ENCODE results near the gene TAS2R14.

TAS2R14 gene

DNA sequence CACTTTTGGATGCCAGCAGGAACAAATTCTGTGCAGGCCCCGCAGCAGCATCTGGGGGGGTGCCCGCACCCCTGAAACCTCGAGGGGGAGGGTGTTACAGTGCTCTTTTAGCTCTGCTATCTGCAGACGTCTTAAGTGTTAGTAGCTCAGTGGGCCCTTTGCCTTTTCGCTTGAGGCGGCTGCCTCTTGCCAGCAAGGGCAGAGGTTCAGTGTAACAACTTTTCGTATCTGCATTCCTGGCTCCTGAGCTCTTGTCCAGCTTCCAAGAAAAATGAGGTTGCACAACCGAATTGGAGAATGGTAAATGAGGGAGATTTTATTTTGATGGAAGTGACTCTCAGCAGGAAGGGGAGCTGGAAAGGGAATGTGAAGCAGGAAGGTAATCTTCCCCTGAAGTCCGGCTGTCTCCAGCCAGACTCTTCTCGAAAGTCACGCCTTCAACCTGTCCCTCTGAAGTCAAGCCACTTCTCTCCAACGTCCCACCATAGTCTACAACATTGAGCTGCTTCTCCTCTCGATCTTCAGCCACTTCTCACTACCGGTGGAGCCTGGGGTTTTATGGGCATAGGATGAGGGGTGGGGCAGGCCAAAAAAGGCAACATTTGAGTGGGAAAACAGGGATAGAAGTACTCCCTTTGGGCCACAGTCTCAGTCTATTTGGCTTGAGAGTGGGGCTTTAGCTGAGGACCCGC is 29.8 kb upstream of the TAS2R14 start:
- Histone ChIP-seq H3K4me1 (ENCODE audit: control insufficient read depth in 2 of 2, insufficient read depth in 1 of 2, low read depth in 1 of 2, low read length in 2 of 2) (no peaks in the 10 kb centered on the region), H4K91ac (ENCODE audit: low read depth, low read length, poor library complexity) (no peak overlapping the region), H3K9ac (ENCODE audit: low read depth, low read length, poor library complexity) (no peak overlapping the region), H3K9me3 (replicated peaks in 1 of 2; ENCODE audit: control insufficient read depth in 2 of 2, insufficient read depth in 1 of 2, low read depth in 1 of 2, low read length in 2 of 2) (no peaks in the 10 kb centered on the region), H3K18ac (ENCODE audit: low read length) (no peak overlapping the region), H2BK15ac (ENCODE audit: low read length) (no peak overlapping the region), H2AK5ac (ENCODE audit: low read depth, low read length) (no peak overlapping the region), H3K27ac (replicated peaks; ENCODE audit: low read length) (no peak overlapping the region), H3K14ac (ENCODE audit: low read length) (no peak overlapping the region), H3K36me3 (replicated peaks in 1 of 2; ENCODE audit: control insufficient read depth in 2 of 2, insufficient read depth in 2 of 2, low read length in 2 of 2) (peaks cover 0 to 4% of the 10 kb centered on the region in 2 donors), H2BK12ac (ENCODE audit: low read length) (no peak overlapping the region), H3K4ac (ENCODE audit: low read length) (no peak overlapping the region), H3K4me3 (ENCODE audit: low read length in 2 of 2) (no peak overlapping the region), H2AFZ (ENCODE audit: low read length) (no peak overlapping the region), H4K8ac (ENCODE audit: low read depth, low read length) (no peak overlapping the region), H3K79me1 (ENCODE audit: low read depth, low read length) (no peaks in the 10 kb centered on the region), H3K23ac (ENCODE audit: low read depth, low read length, poor library complexity) (no peak overlapping the region), H3K4me2 (ENCODE audit: insufficient read depth, low read length, poor library complexity, severe bottlenecking) (no peak overlapping the region), H3K27me3 (ENCODE audit: control insufficient read depth in 3 of 3, insufficient read depth in 3 of 3, low read depth in 1 of 3, low read length in 3 of 3) (no peaks in the 10 kb centered on the region), H2BK5ac (ENCODE audit: low read length) (no peak overlapping the region), H2BK120ac (ENCODE audit: low read depth, low read length) (no peak overlapping the region)
- WGBS, 2 donors (ENCODE audit: extremely low coverage in 2 of 2, insufficient read length in 2 of 2, insufficient replicate concordance in 1 of 2): no CpG with 5 or more reads among the region's 15 CpGs
- no peak for DNase-seq (ENCODE audit: low spot score)

GRCh38 chr12:10967409-10967808 is 28.3 kb upstream of the TAS2R14 start:
- DNase-seq (ENCODE audit: low spot score): no peak
- Histone ChIP-seq H2BK120ac (ENCODE audit: low read depth, low read length) (no peak overlapping the region), H3K27ac (replicated peaks; ENCODE audit: low read length) (no peak overlapping the region), H3K9ac (ENCODE audit: low read depth, low read length, poor library complexity) (no peak overlapping the region), H3K27me3 (ENCODE audit: control insufficient read depth in 3 of 3, insufficient read depth in 3 of 3, low read depth in 1 of 3, low read length in 3 of 3) (no peaks in the 10 kb centered on the region), H3K18ac (ENCODE audit: low read length) (no peak overlapping the region), H3K9me3 (replicated peaks in 1 of 2; ENCODE audit: control insufficient read depth in 2 of 2, insufficient read depth in 1 of 2, low read depth in 1 of 2, low read length in 2 of 2) (no peaks in the 10 kb centered on the region), H3K4me3 (ENCODE audit: low read length in 2 of 2) (no peak overlapping the region), H4K8ac (ENCODE audit: low read depth, low read length) (no peak overlapping the region), H3K4me2 (ENCODE audit: insufficient read depth, low read length, poor library complexity, severe bottlenecking) (no peak overlapping the region), H2AFZ (ENCODE audit: low read length) (no peak overlapping the region), H2AK5ac (ENCODE audit: low read depth, low read length) (no peak overlapping the region), H2BK12ac (ENCODE audit: low read length) (no peak overlapping the region), H4K91ac (ENCODE audit: low read depth, low read length, poor library complexity) (no peak overlapping the region), H3K4ac (ENCODE audit: low read length) (no peak overlapping the region), H3K79me1 (ENCODE audit: low read depth, low read length) (no peaks in the 10 kb centered on the region), H3K23ac (ENCODE audit: low read depth, low read length, poor library complexity) (no peak overlapping the region), H2BK15ac (ENCODE audit: low read length) (no peak overlapping the region), H3K36me3 (replicated peaks in 1 of 2; ENCODE audit: control insufficient read depth in 2 of 2, insufficient read depth in 2 of 2, low read length in 2 of 2) (no peaks in the 10 kb centered on the region), H2BK5ac (ENCODE audit: low read length) (no peak overlapping the region), H3K14ac (ENCODE audit: low read length) (no peak overlapping the region), H3K4me1 (ENCODE audit: control insufficient read depth in 2 of 2, insufficient read depth in 1 of 2, low read depth in 1 of 2, low read length in 2 of 2) (no peaks in the 10 kb centered on the region)
- no CpG with 5 or more reads among the region's 2 CpGs for WGBS, 2 donors (ENCODE audit: extremely low coverage in 2 of 2, insufficient read length in 2 of 2, insufficient replicate concordance in 1 of 2)

DNA sequence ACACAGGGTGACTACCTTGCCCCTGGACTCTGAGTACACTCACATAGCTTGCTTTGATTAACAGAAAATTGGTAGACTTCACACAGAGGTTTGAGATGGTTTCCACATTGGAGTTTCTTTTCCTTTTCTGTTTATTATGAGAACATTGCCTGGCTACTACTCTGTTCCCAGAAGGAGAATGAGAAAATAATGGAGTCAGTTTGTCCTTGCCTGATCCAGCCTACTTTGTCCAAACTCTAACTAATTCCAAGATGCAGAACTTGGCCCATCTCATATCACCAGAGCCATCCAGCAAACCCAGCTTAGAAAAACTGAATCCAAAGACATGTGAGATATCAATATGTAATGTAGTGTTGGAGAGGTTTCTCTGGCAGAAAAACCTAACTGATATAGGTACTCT is 27.3 kb upstream of the TAS2R14 start:
- Histone ChIP-seq H3K4me1 (ENCODE audit: control insufficient read depth in 2 of 2, insufficient read depth in 1 of 2, low read depth in 1 of 2, low read length in 2 of 2) (no peaks in the 10 kb centered on the region), H2BK120ac (ENCODE audit: low read depth, low read length) (no peak overlapping the region), H3K27me3 (ENCODE audit: control insufficient read depth in 3 of 3, insufficient read depth in 3 of 3, low read depth in 1 of 3, low read length in 3 of 3) (no peaks in the 10 kb centered on the region), H2AK5ac (ENCODE audit: low read depth, low read length) (no peak overlapping the region), H2AFZ (ENCODE audit: low read length) (no peak overlapping the region), H2BK12ac (ENCODE audit: low read length) (no peak overlapping the region), H3K27ac (replicated peaks; ENCODE audit: low read length) (no peak overlapping the region), H2BK5ac (ENCODE audit: low read length) (no peak overlapping the region), H3K9ac (ENCODE audit: low read depth, low read length, poor library complexity) (no peak overlapping the region), H3K4ac (ENCODE audit: low read length) (no peak overlapping the region), H3K23ac (ENCODE audit: low read depth, low read length, poor library complexity) (no peak overlapping the region), H3K36me3 (replicated peaks in 1 of 2; ENCODE audit: control insufficient read depth in 2 of 2, insufficient read depth in 2 of 2, low read length in 2 of 2) (peaks cover 0 to 3% of the 10 kb centered on the region in 2 donors), H3K79me1 (ENCODE audit: low read depth, low read length) (no peaks in the 10 kb centered on the region), H3K4me3 (ENCODE audit: low read length in 2 of 2) (no peak overlapping the region), H4K8ac (ENCODE audit: low read depth, low read length) (no peak overlapping the region), H3K9me3 (replicated peaks in 1 of 2; ENCODE audit: control insufficient read depth in 2 of 2, insufficient read depth in 1 of 2, low read depth in 1 of 2, low read length in 2 of 2) (no peaks in the 10 kb centered on the region), H3K4me2 (ENCODE audit: insufficient read depth, low read length, poor library complexity, severe bottlenecking) (no peak overlapping the region), H3K18ac (ENCODE audit: low read length) (no peak overlapping the region), H2BK15ac (ENCODE audit: low read length) (no peak overlapping the region), H4K91ac (ENCODE audit: low read depth, low read length, poor library complexity) (no peak overlapping the region), H3K14ac (ENCODE audit: low read length) (no peak overlapping the region)
- DNase-seq (ENCODE audit: low spot score): no peak

GRCh38 chr12:10965476-10965875 is 26.4 kb upstream of the TAS2R14 start:
- H3K23ac ChIP-seq (ENCODE audit: low read depth, low read length, poor library complexity): no peak overlapping the region
- no peak overlapping the region for H2BK5ac ChIP-seq (ENCODE audit: low read length)
- no peak overlapping the region for H2BK12ac ChIP-seq (ENCODE audit: low read length)
- H3K79me1 ChIP-seq (ENCODE audit: low read depth, low read length): no peaks in the 10 kb centered on the region
- no peak overlapping the region for H3K14ac ChIP-seq (ENCODE audit: low read length)
- H3K18ac ChIP-seq (ENCODE audit: low read length): no peak overlapping the region
- no peak overlapping the region for H3K4me3 ChIP-seq (ENCODE audit: low read length in 2 of 2)
- no peak overlapping the region for H2BK15ac ChIP-seq (ENCODE audit: low read length)
- no peak overlapping the region for H2BK120ac ChIP-seq (ENCODE audit: low read depth, low read length)
- no peak overlapping the region for H4K91ac ChIP-seq (ENCODE audit: low read depth, low read length, poor library complexity)
- no CpG with 5 or more reads among the region's 1 CpG for WGBS, 2 donors (ENCODE audit: extremely low coverage in 2 of 2, insufficient read length in 2 of 2, insufficient replicate concordance in 1 of 2)
- no peak overlapping the region for H3K4ac ChIP-seq (ENCODE audit: low read length)
- no peak overlapping the region for H4K8ac ChIP-seq (ENCODE audit: low read depth, low read length)
- no peak overlapping the region for H3K9ac ChIP-seq (ENCODE audit: low read depth, low read length, poor library complexity)
- no peak for DNase-seq (ENCODE audit: low spot score)
- H2AFZ ChIP-seq (ENCODE audit: low read length): no peak overlapping the region
- H3K9me3 ChIP-seq (replicated peaks in 1 of 2; ENCODE audit: control insufficient read depth in 2 of 2, insufficient read depth in 1 of 2, low read depth in 1 of 2, low read length in 2 of 2): no peaks in the 10 kb centered on the region
- no peak overlapping the region for H3K4me2 ChIP-seq (ENCODE audit: insufficient read depth, low read length, poor library complexity, severe bottlenecking)
- no peak overlapping the region for H2AK5ac ChIP-seq (ENCODE audit: low read depth, low read length)
- H3K4me1 ChIP-seq (ENCODE audit: control insufficient read depth in 2 of 2, insufficient read depth in 1 of 2, low read depth in 1 of 2, low read length in 2 of 2): no peaks in the 10 kb centered on the region
- no peaks in the 10 kb centered on the region for H3K27me3 ChIP-seq (ENCODE audit: control insufficient read depth in 3 of 3, insufficient read depth in 3 of 3, low read depth in 1 of 3, low read length in 3 of 3)
- H3K36me3 ChIP-seq (replicated peaks in 1 of 2; ENCODE audit: control insufficient read depth in 2 of 2, insufficient read depth in 2 of 2, low read length in 2 of 2): peaks cover 0 to 3% of the 10 kb centered on the region in 2 donors
- no peak overlapping the region for H3K27ac ChIP-seq (replicated peaks; ENCODE audit: low read length)
